ENCODE results near the gene MSANTD3.

The MSANTD3 gene

GRCh38 chr9:100452894-100453293 lies 26.0 kb downstream of the MSANTD3 start:
- TF ChIP-seq CEBPB (IDR thresholded peaks at IDR 0.05) (no peak), TCF12 (IDR thresholded peaks at IDR 0.05; ENCODE audit: low read depth) (no peak), CREB1 (IDR thresholded peaks at IDR 0.05; ENCODE audit: low read depth) (no peak)

- no peak for TF ChIP-seq TCF12 (IDR thresholded peaks at IDR 0.05; ENCODE audit: low read depth)
- TF ChIP-seq, protein P1, sequence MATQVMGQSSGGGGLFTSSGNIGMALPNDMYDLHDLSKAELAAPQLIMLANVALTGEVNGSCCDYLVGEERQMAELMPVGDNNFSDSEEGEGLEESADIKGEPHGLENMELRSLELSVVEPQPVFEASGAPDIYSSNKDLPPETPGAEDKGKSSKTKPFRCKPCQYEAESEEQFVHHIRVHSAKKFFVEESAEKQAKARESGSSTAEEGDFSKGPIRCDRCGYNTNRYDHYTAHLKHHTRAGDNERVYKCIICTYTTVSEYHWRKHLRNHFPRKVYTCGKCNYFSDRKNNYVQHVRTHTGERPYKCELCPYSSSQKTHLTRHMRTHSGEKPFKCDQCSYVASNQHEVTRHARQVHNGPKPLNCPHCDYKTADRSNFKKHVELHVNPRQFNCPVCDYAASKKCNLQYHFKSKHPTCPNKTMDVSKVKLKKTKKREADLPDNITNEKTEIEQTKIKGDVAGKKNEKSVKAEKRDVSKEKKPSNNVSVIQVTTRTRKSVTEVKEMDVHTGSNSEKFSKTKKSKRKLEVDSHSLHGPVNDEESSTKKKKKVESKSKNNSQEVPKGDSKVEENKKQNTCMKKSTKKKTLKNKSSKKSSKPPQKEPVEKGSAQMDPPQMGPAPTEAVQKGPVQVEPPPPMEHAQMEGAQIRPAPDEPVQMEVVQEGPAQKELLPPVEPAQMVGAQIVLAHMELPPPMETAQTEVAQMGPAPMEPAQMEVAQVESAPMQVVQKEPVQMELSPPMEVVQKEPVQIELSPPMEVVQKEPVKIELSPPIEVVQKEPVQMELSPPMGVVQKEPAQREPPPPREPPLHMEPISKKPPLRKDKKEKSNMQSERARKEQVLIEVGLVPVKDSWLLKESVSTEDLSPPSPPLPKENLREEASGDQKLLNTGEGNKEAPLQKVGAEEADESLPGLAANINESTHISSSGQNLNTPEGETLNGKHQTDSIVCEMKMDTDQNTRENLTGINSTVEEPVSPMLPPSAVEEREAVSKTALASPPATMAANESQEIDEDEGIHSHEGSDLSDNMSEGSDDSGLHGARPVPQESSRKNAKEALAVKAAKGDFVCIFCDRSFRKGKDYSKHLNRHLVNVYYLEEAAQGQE (IDR thresholded peaks at IDR 0.05; ENCODE audit: low read depth) = no peak
- no peak for TF ChIP-seq ZBTB7A (IDR thresholded peaks at IDR 0.05; ENCODE audit: low read depth)
- no peak for TF ChIP-seq NFIC (IDR thresholded peaks at IDR 0.05)
- TF ChIP-seq MAX (IDR thresholded peaks at IDR 0.05) = no peak
- no peak for TF ChIP-seq EP300 (IDR thresholded peaks at IDR 0.05; ENCODE audit: borderline replicate concordance)
- TF ChIP-seq FOXM1 (IDR thresholded peaks at IDR 0.05; ENCODE audit: borderline replicate concordance, low read depth) = no peak
- TF ChIP-seq, protein P2, sequence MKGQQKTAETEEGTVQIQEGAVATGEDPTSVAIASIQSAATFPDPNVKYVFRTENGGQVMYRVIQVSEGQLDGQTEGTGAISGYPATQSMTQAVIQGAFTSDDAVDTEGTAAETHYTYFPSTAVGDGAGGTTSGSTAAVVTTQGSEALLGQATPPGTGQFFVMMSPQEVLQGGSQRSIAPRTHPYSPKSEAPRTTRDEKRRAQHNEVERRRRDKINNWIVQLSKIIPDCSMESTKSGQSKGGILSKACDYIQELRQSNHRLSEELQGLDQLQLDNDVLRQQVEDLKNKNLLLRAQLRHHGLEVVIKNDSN (IDR thresholded peaks at IDR 0.05) = no peak
- no peak for TF ChIP-seq TEAD4 (IDR thresholded peaks at IDR 0.05)
- TF ChIP-seq CREB1 (IDR thresholded peaks at IDR 0.05; ENCODE audit: low read depth) = no peak
- TF ChIP-seq TAF1 (IDR thresholded peaks at IDR 0.05; ENCODE audit: low read depth) = no peak
- no peak for TF ChIP-seq RAD21 (IDR thresholded peaks at IDR 0.05; ENCODE audit: low read depth)
- no peak for TF ChIP-seq CEBPB (IDR thresholded peaks at IDR 0.05)
- no peak for TF ChIP-seq EGR1 (IDR thresholded peaks at IDR 0.05)
- TF ChIP-seq YY1 (IDR thresholded peaks at IDR 0.05; ENCODE audit: low read depth) = no peak
Observed at GRCh38 chr9:100455470-100455869, 28.5 kb downstream of the MSANTD3 start.

DNA sequence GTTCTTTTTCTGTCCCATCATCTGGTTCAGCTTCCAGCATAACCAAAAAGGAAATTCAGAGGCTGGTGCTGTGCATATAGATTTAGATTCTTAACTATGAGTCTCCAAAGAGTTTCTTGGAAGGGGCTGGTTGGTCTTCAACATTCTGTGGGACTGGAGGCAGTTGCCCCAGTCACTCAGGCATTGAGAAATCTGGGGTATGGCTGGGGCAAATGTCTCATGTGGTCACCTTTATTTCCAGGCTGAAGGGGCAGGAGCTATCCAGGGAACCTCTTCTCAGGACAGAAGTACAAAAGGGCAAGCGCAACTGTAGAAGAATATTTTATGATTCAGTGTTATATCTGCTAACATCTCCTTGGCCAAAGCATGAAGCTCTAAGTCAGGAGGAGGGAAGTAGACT lies 30.6 kb downstream of the MSANTD3 start:
- TF ChIP-seq, protein P2 (IDR thresholded peaks at IDR 0.05) = no peak
- TF ChIP-seq ZBTB7A (IDR thresholded peaks at IDR 0.05; ENCODE audit: low read depth) (no peak), CEBPB (IDR thresholded peaks at IDR 0.05) (no peak), NFIC (IDR thresholded peaks at IDR 0.05) (no peak), FOXM1 (IDR thresholded peaks at IDR 0.05; ENCODE audit: borderline replicate concordance, low read depth) (no peak), CREB1 (IDR thresholded peaks at IDR 0.05; ENCODE audit: low read depth) (no peak)

GRCh38 chr9:100459963-100460362 lies 33.0 kb downstream of the MSANTD3 start:
- no peak for TF ChIP-seq NFIC (IDR thresholded peaks at IDR 0.05)
- no peak for TF ChIP-seq FOXM1 (IDR thresholded peaks at IDR 0.05; ENCODE audit: borderline replicate concordance, low read depth)
- TF ChIP-seq ZBTB7A (IDR thresholded peaks at IDR 0.05; ENCODE audit: low read depth) = no peak
- no peak for TF ChIP-seq CEBPB (IDR thresholded peaks at IDR 0.05)
- TF ChIP-seq YY1 (IDR thresholded peaks at IDR 0.05; ENCODE audit: low read depth) = no peak
- no peak for TF ChIP-seq EGR1 (IDR thresholded peaks at IDR 0.05)
- TF ChIP-seq EP300 (IDR thresholded peaks at IDR 0.05; ENCODE audit: borderline replicate concordance) = no peak
- TF ChIP-seq TCF12 (IDR thresholded peaks at IDR 0.05; ENCODE audit: low read depth) = no peak
- TF ChIP-seq MAX (IDR thresholded peaks at IDR 0.05) = no peak
- TF ChIP-seq, protein P1 (IDR thresholded peaks at IDR 0.05; ENCODE audit: low read depth) = no peak
- TF ChIP-seq RAD21 (IDR thresholded peaks at IDR 0.05; ENCODE audit: low read depth) = no peak
- TF ChIP-seq, protein P2 (IDR thresholded peaks at IDR 0.05) = no peak
- no peak for TF ChIP-seq TAF1 (IDR thresholded peaks at IDR 0.05; ENCODE audit: low read depth)
- TF ChIP-seq TEAD4 (IDR thresholded peaks at IDR 0.05) = no peak
- no peak for TF ChIP-seq CREB1 (IDR thresholded peaks at IDR 0.05; ENCODE audit: low read depth)

GRCh38 chr9:100465274-100465673 lies 38.3 kb downstream of the MSANTD3 start:
- TF ChIP-seq NFIC (IDR thresholded peaks at IDR 0.05) = no peak
- TF ChIP-seq, protein P1 (IDR thresholded peaks at IDR 0.05; ENCODE audit: low read depth) = no peak
- no peak for TF ChIP-seq EGR1 (IDR thresholded peaks at IDR 0.05)

Measured in Ishikawa (cell line).